Endothelial cell of umbilical vein (primary cell): Measurements from ENCODE around the gene SLIT1. TPM values are rescaled to one million over a fixed set of nuclear protein-coding genes. Genes with fewer than 3 reads are reported as not detected.

ENCODE experiments used
- BruUV-seq: library from RNA; stranded (reverse); fragments of 400-500 nt; replicated peaks from 2 replicates; lab custom pipeline; 2021; lab: Mats Ljungman, UMichigan
- CTCF ChIA-PET: fragments of 300-600, 350-600 bp; sonication (Branson Sonifier 250); formaldehyde crosslinking; loops from one replicate; lab custom pipeline; 2021; ENCODE audit warnings: antibody characterized with exemption, inconsistent platforms; lab: Charles Lee
- POLR2A ChIA-PET: fragments of 300-600, 350-600 bp; sonication (Branson Sonifier 250); formaldehyde crosslinking; loops from one replicate; lab custom pipeline; 2021; ENCODE audit warnings: antibody characterized with exemption, inconsistent platforms; lab: Charles Lee
- DNase-seq: peaks from one replicate; pipeline ENCODE4 v3.0.0-alpha.2; 2011; ENCODE audit warnings: low read depth, low spot score
- FAIRE-seq: peaks from 2 replicates; lab custom pipeline; 2011; peaks lifted over from hg19 to GRCh38; lab: Jason Lieb, UNC
- H2AFZ ChIP-seq: 2 replicates; pipeline ENCODE4 v1.6.0; 2012; ENCODE audit warnings: low read depth, low read length, control low read depth, inconsistent platforms
- H3K27ac ChIP-seq: 2 replicates; pipeline ENCODE4 v1.5.1; 2011; ENCODE audit warnings: low read depth, mild to moderate bottlenecking, control low read depth, low read length, moderate library complexity; ENCODE audit not compliant: insufficient read depth
- H3K27me3 ChIP-seq, 2 experiments: 2 replicates each; pipeline versions ENCODE4 v1.6.0 to v1.6.1; 2011; ENCODE audit warnings: low read length in 2 of 2, mixed read lengths in 1 of 2; ENCODE audit not compliant: control insufficient read depth in 2 of 2, insufficient read depth in 2 of 2
- H3K36me3 ChIP-seq, 2 experiments: 2 replicates in 1 of 2; 3 replicates in 1 of 2; pipeline ENCODE4 v1.5.1; 2011; ENCODE audit warnings: low read length in 2 of 2, mild to moderate bottlenecking in 1 of 2, moderate library complexity in 1 of 2; ENCODE audit not compliant: control insufficient read depth in 2 of 2, insufficient read depth in 2 of 2; ENCODE audit errors: extremely low read depth in 1 of 2
- H3K4me1 ChIP-seq: 3 replicates; pipeline ENCODE4 v1.5.1; 2011; ENCODE audit warnings: mild to moderate bottlenecking, low read length; ENCODE audit not compliant: control insufficient read depth, insufficient read depth; ENCODE audit errors: extremely low read depth
- H3K4me2 ChIP-seq: 2 replicates; pipeline ENCODE4 v1.6.1; 2011; ENCODE audit warnings: low read length, control low read depth, mixed read lengths; ENCODE audit not compliant: insufficient read depth
- H3K4me3 ChIP-seq, 3 experiments: fragments of 200-600 bp in 1 of 3; sonication (generic), shearing (Covaris generic) in 1 of 3; replicated peaks in 1 of 3; 2 replicates each; pipeline ENCODE4 v1.5.1; 2011 to 2016; ENCODE audit warnings: control low read depth in 3 of 3, low read length in 3 of 3, mild to moderate bottlenecking in 2 of 3, inconsistent platforms in 1 of 3, low read depth in 1 of 3, moderate library complexity in 1 of 3; ENCODE audit not compliant: insufficient read depth in 1 of 3
- H3K79me2 ChIP-seq: 2 replicates; pipeline ENCODE4 v1.6.0; 2012; ENCODE audit warnings: low read length, inconsistent platforms; ENCODE audit not compliant: control insufficient read depth, insufficient read depth
- H3K9ac ChIP-seq: replicated peaks from 2 replicates; pipeline ENCODE3; 2011; ENCODE audit warnings: low read length, control low read depth; ENCODE audit not compliant: insufficient read depth; ENCODE audit errors: extremely low read depth
- H3K9me1 ChIP-seq: replicated peaks from 3 replicates; pipeline ENCODE4 v1.6.0; 2011; ENCODE audit warnings: mild to moderate bottlenecking, low read length; ENCODE audit not compliant: control insufficient read depth, insufficient read depth; ENCODE audit errors: extremely low read depth
- H3K9me3 ChIP-seq: replicated peaks from 2 replicates; pipeline ENCODE4 v1.5.1; 2012; ENCODE audit warnings: low read length, inconsistent platforms; ENCODE audit not compliant: control insufficient read depth, insufficient read depth
- H4K20me1 ChIP-seq: replicated peaks from 2 replicates; pipeline ENCODE3; 2011; ENCODE audit warnings: mild to moderate bottlenecking, low read length; ENCODE audit not compliant: control insufficient read depth, insufficient read depth; ENCODE audit errors: extremely low read depth
- CTCF ChIP-seq, 2 donors: IDR thresholded peaks; 1 replicate in 1 of 2; 2 replicates in 1 of 2; pipeline ENCODE4 v1.5.1; 2011; ENCODE audit warnings: low read length in 2 of 2, mild to moderate bottlenecking in 2 of 2, moderate library complexity in 2 of 2, control low read depth in 1 of 2, inconsistent platforms in 1 of 2, low read depth in 1 of 2; ENCODE audit not compliant: insufficient read depth in 1 of 2; ENCODE audit errors: extremely low read depth in 1 of 2
- FOS ChIP-seq: IDR thresholded peaks from 2 replicates; pipeline ENCODE4 v1.6.1; 2011; ENCODE audit warnings: mild to moderate bottlenecking, low read length, moderate library complexity, borderline replicate concordance; ENCODE audit not compliant: insufficient read depth
- GATA2 ChIP-seq: IDR thresholded peaks from 2 replicates; pipeline ENCODE4 v1.7.0; 2011; ENCODE audit warnings: low read depth, mild to moderate bottlenecking, moderate library complexity, mixed read lengths, low read length; ENCODE audit not compliant: insufficient read length, insufficient read depth
- JUN ChIP-seq: IDR thresholded peaks from 2 replicates; pipeline ENCODE4 v1.6.1; 2011; ENCODE audit warnings: borderline replicate concordance, low read depth; ENCODE audit not compliant: insufficient read length, insufficient read depth
- MAX ChIP-seq: IDR thresholded peaks from 2 replicates; pipeline ENCODE4 v1.6.1; 2011; ENCODE audit not compliant: insufficient read depth, insufficient read length
- POLR2A ChIP-seq: IDR thresholded peaks from 2 replicates; pipeline ENCODE4 v1.6.1; 2012; ENCODE audit warnings: low read depth, mild to moderate bottlenecking, control low read depth, low read length
- POLR2AphosphoS5 ChIP-seq: IDR thresholded peaks from 2 replicates; pipeline ENCODE4 v1.6.1; 2012; ENCODE audit warnings: low read depth, mild to moderate bottlenecking, control low read depth, low read length, moderate library complexity; ENCODE audit not compliant: insufficient read depth
- dilution Hi-C: fragments of 300-500 bp; cut with MboI; formaldehyde crosslinking; loops from one replicate; pipeline ENCODE4 v1.15.0; 2019; ENCODE audit warnings: low sequenced_read_pairs; ENCODE audit not compliant: extremely low pct_ligation_motif_present
- intact Hi-C: fragments of 100-400 bp; cut with micrococcal nuclease; formaldehyde crosslinking; loops from one replicate; pipeline ENCODE4 v1.10.0; 2022
- polyA plus RNA-seq, 4 experiments: library from polyadenylated mRNA; depleted of rRNA in 3 of 4; stranded (reverse) in 3 of 4; unstranded in 1 of 4; fragments of >200 nt; gene quantifications; 2 replicates each; pipeline versions ENCODE4 v1.2.1 to v1.2.3, GENCODE V29; 2011 to 2012; ENCODE audit warnings: missing spikeins in 1 of 4
- total RNA-seq: library from RNA; stranded (reverse); gene quantifications from 2 replicates; pipeline ENCODE4 v1.2.3, GENCODE V29; 2021

Gene SLIT1
- total and polyA plus RNA-seq, 2 donors (not counting 3 experiments of a cell fraction or from before 2014, with no cell fraction given) = 0.04 to 0.20 TPM

DNA sequence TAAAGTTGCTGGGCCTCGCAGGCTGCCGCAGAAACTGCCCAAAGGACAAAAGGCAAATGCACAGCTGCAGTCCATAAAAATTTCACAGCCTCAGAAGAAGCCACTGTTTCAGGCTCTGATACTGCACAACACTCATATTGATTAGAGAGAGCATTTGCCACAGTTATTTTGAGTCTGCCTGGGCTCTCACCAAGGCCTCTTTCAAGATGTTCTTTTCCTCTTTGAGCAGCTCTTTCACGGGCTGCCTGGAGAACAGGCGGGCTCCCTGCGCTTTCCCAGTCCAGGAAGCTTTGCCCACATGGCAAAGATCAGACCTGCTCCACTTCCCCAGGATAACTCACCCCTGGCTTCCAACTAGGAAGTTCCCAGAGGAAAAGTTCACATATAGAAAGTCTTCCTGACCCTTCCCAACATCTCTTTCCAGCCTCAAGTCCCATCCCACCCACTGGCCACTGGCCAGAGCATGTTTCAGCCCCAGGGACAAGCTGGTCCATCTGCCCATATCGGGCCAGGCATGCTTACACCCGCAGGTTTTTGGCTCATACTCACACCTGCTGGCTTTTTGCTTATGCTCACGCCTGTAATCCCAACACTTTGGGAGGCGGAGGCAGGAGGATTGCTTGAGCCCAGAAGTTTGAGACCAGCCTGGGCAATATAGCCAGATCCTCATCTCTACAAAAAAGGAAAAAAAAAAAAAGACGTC is 3.3 kb downstream of the SLIT1 start:
- Histone ChIP-seq H3K36me3 (no peaks in the 10 kb centered on the region), H3K4me1 (no peaks in the 10 kb centered on the region), H3K27ac (no peak overlapping the region), H3K4me3 (no peak overlapping the region), H3K4me2 (no peak overlapping the region), H3K9me3 (no peaks in the 10 kb centered on the region), H3K27me3 (peaks cover 44 to 65% of the 10 kb centered on the region in 2 experiments), H4K20me1 (no peaks in the 10 kb centered on the region), H3K79me2 (no peaks in the 10 kb centered on the region), H3K9ac (no peak overlapping the region), H2AFZ (no peak overlapping the region), H3K9me1 (no peaks in the 10 kb centered on the region)
- CTCF ChIA-PET = interaction anchor here (0.8 to 3.0 kb wide), 6 partner anchors 10 to 110 kb away, joined by 3 to 9 read pairs (median 4); no protein-coding TSS in a partner anchor
- BruUV-seq = no TSS peak
- FAIRE-seq (no peak), DNase-seq (no peak)
- POLR2A ChIA-PET = no interaction called here
- dilution Hi-C loops (no loop called here), intact Hi-C loops (no loop called here)
- TF ChIP-seq POLR2A = no peak
- TF ChIP-seq FOS = no peak

DNA sequence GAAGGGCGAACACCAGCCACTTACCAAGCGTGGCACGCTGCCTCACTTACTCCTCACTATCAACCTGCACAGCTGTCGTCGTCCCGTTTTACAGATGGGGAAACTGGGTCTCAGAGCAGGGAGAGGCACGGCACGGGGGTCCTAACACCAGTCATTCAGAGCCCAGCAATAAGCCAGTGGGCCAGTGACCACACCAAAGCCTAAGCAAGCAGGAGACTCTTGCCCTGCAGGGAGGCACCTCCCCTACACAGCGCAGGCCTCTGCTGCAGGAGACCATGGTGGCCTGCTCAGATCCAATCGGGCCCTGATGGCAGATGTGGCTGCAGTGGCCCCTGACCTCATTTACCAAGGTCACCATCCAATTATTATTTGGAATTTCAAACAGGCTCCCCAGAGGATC is 4.8 kb downstream of the SLIT1 start:
- Histone ChIP-seq H3K27ac (no peak overlapping the region), H3K9me1 (no peaks in the 10 kb centered on the region), H3K79me2 (no peaks in the 10 kb centered on the region), H3K36me3 (no peaks in the 10 kb centered on the region), H3K4me1 (no peaks in the 10 kb centered on the region), H3K4me2 (no peak overlapping the region), H4K20me1 (no peaks in the 10 kb centered on the region), H3K9me3 (no peaks in the 10 kb centered on the region), H3K9ac (no peak overlapping the region), H3K4me3 (no peak overlapping the region), H3K27me3 (peaks cover 30 to 55% of the 10 kb centered on the region in 2 experiments), H2AFZ (no peak overlapping the region)
- intact Hi-C loops (no loop called here), dilution Hi-C loops (no loop called here)
- no peak for TF ChIP-seq GATA2
- no peak for TF ChIP-seq CTCF (IDR thresholded peaks at IDR 0.05; ENCODE audit: extremely low read depth in 1 of 2, insufficient read depth in 1 of 2, low read depth in 1 of 2, low read length in 2 of 2)
- TF ChIP-seq MAX = no peak
- no peak for TF ChIP-seq POLR2AphosphoS5
- TF ChIP-seq JUN = no peak
- TF ChIP-seq POLR2A = no peak
- ChIA-PET CTCF (interaction anchor here (0.6 to 3.0 kb wide), 4 partner anchors 8 to 911 kb away, joined by 3 to 9 read pairs (median 6); no protein-coding TSS in a partner anchor), POLR2A (no interaction called here)
- no peak for DNase-seq
- BruUV-seq = no TSS peak
- no peak for FAIRE-seq
